Germinal center (tissue), 1 donor: Measurements from ENCODE around the gene PLCL1.
"Not testable (repeated sequence)": the region's sequence is repeated elsewhere in the genome, so short reads cannot be mapped to it uniquely, and the experiment has no call there.

Source experiments
- DNase-seq: peaks from one replicate; pipeline ENCODE4 v3.0.0; 2012; ENCODE audit warnings: mixed read lengths, low spot score

Gene PLCL1

DNA sequence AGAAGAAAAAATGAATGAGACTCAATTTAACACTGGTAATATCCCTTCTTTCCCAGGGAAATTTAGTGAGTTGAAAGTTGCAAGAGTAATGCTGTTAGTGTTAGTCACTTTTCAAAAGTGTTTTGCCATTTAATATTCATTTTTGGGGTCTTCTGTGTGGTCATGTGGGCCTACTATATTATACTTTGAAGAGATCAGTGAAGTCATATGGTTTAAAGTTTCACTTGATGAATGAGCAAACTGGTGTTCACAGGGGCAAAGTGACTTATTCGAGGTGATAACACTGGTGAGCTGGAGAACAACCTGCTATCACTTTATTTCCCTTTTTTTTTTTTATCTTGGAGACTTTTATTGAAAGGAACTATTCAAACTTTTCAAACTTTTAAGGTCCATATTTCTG is 196.0 kb downstream of the PLCL1 start:
- no peak for DNase-seq

- DNase-seq = no peak
Measured at GRCh38 chr2:198004173-198004572, 199.8 kb downstream of the PLCL1 start.

DNA sequence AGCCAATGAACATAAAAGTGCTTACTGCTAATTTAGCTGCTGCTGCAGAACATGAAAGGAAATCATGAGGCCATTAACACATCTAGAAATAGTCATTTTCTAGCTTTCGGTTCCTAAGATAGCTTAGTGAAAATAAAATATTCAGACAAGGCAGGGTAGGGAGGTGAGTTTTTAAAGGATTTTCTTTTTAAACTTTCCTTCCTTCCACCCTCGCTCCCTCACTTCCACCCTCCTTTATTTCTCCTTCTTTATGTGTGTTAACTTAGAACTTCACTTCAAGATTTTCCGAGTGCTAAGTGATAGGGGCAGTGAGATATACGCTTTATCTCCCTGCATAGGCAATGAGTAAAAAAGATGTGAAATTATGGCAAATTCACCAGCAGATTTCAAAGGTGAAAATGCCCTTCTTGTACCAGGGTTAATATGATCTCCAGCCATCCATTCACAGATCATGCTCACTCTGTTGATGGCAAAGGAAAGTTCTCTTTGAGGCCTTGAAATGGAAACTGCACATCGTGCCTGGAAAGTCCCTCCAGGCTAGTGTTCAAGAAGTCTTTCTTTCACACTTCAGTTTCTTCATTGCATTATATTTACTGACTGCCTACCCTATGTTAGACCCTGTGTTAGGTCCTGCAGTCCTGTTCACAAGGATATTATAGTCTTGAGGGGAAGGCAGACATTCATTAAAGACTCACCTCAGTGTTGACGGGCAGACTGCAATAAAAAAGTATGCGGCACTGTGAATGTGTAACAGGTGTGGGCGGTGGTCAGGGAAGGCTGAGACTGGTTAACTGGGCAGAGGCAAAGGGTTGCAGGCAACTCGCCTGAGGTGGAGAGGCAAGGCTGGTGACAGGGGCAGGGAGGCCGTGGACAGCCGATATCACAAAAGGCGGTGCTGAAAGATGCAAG is 200.8 kb downstream of the PLCL1 start:
- DNase-seq = no peak

GRCh38 chr2:198006733-198007132 is 202.3 kb downstream of the PLCL1 start:
- no peak for DNase-seq

GRCh38 chr2:198008230-198008629 is 203.8 kb downstream of the PLCL1 start:
- DNase-seq = no peak

- no peak for DNase-seq
Measured at GRCh38 chr2:198012025-198012424, 207.6 kb downstream of the PLCL1 start.

DNA sequence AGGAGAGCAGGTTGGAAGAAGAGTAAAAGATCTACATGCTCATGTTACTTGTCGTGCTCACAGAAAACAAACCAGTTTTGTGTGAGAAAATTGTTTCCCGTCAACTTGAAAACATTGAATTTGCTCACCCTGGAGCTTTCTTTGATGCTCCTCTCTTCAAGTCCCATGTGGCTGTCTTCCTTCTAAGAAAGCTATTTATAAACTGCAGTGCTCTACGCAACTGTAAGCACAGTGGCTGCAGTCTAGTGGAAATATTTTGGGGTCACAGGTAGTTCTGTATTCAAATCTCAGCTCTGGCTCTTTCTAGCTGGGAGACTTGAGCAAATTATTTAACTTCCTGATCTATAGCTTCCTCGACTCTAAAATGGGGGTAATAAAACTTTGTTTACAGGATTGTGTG is 211.8 kb downstream of the PLCL1 start:
- no peak for DNase-seq

DNA sequence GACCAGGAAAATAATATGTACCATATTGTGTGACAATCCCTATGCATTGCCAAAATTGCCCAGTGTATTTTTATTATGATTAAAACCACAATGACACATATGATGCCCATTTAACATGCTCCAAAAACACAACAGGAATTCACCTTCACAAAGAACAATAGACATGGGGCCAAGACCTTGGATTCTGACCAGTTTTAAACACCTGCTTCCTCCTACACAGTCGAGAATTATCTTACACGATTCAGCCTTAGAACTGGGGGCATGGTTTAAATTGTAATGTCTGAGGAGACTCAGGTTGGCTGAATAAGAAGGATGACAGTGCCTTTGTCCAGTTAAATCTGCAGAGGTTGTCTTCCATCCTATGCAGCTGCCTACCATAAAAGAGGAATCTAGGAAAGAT is 212.7 kb downstream of the PLCL1 start:
- DNase-seq = no peak

DNA sequence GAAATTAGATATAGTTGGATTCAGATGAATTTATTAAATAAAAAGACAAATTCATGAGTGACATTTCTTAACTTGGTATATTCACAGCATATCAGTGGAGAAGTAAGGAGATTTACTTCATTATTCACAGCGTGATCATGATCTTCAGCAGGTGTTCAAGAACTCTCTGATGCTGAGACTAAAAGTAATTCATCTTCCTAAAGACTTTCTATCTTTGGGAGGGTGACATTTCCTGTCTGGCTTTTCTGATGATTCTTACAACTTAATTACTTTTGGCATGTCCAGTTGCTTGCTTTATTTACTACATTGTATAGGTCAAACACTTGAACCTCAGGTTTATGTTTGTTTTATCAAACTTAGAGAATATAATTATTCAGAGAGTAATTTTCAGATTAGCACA is 224.6 kb downstream of the PLCL1 start:
- no peak for DNase-seq

- DNase-seq = not testable (repeated sequence)
Measured at GRCh38 chr2:198029576-198029975, 225.2 kb downstream of the PLCL1 start.

DNA sequence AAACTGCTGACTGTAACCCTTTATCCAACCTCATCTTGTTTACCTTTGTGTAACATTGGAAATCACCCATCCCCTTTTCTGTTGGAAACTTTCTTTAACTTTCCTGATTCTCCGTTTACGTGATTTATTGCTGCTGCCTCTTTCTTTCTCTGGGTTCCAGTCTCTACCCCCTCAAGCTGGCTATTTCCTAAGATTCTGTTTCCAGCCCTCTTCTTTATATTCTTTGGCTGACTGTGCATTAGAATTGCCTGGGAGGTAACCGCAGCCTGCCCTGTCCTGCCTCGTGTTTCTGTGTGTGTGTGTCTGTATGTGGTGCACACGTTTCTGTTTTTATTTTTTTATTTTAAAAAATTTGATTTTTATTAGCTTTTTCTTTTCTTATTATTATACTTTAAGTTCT is 229.2 kb downstream of the PLCL1 start:
- DNase-seq = no peak

DNA sequence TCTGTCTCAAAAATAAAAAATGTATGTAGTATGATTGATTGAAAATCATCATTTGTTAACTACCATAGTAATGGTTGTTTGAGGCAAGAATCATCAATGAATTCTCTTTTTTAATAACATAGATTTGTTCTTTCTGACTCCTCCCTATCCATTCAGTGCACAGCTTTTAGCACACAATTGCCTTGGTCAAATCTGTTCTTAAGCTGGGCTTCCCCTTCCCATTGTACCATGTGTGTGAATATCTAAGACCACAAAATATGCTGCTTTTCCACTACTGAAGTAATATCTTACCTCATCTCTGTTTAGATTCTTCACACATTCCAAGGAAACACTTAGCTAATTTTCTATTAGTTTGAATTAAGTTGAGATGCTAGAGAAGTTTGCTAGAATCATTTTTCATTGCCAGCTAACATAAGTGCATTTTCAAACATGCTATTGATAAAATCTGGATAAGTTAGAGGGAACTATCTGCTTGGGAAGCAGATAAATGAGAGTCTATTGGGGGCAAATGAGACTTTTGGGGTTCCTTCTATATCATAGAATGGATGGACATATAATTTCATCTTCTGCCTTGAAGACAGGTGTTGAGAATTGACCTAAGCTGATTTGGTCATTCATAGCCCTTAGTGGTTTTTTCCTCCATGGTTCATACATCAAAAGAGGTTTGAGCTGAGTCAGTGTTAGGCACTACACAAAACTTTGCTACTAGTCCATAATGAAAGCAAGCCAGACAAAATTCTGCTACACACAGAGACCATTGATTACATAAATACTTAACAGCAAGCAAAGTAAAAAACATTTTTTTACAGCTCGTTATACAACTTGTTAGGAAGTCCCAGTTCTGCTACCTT is 231.9 kb downstream of the PLCL1 start:
- DNase-seq = no peak

DNA sequence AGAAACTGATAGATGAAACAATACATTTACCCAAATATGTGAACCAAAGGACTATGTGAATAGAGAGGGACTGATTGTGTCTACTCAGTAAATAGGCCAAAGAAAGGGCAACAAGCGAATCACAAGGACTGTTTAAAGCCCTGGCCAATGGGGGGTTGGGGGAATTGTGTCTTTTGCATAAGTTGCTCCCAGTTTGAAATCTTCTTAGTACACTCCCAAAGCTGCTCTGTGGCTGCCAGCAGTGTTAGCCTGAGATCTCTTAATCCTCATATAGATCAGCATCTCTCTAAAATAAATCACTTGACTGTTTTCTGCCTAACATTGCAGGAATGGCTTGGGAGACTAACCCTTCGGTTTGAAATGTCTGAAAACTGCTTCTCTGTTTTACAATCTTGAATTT is 236.4 kb downstream of the PLCL1 start:
- no peak for DNase-seq

DNA sequence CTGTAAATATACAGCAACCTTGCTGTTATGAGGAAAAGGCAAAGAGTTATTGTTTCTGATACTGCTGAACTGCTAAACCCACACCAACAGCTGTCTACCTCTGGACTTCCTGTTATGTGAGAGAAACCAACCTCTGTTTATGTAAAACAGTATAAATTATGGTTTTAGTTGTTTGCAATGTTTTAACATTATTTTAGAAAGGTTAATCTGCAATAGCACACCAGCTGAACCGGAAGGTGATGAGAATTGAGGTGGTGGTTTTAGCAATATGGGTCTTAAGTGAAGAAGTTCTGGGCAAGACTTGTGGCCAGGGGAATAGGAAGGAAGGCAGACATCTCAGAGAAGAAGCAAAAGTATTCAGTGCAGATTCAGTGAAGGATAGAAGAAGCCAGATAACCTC is 237.8 kb downstream of the PLCL1 start:
- no peak for DNase-seq

- no peak for DNase-seq
Measured at GRCh38 chr2:198044777-198045176, 240.4 kb downstream of the PLCL1 start.

GRCh38 chr2:198045227-198045626 is 240.8 kb downstream of the PLCL1 start:
- DNase-seq = no peak

DNA sequence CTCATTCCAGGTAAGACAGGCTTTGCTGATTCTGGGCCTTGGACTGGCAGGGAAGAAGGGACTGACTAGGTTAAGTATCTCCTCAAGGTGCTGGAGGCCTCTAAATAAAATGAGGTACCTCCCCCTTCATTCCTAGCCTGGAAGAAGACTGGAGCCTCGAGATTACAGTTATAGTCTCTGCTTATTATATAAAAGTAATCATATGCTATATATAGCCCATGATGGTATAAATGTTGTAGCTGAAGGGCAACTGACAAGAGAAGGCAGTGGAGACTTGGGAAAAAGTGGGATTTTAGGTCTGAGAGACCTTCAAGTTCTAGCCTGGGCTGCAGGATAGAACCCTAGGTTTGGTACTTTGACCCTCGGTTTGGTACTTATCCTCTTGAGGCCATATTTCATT is 248.3 kb downstream of the PLCL1 start:
- no peak for DNase-seq

DNA sequence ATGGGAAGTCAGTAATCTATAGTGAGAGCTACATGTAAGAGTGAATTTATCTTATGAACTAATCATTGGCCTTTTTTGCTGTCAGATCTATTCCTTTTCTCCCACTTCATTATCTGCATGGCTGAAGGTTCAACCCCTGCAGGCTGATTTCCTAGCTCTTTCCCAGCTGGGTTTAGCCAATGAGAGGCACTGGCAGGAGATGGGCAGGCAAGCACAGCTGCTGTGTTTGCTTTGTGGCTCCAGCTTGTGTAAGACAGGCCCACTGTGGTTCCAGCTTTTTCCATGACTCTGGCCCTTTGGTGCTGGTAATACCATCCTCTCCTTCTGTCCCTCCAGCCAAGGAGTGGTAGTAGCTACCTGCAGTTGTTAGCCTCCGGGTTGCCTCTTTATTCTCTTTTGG is 248.8 kb downstream of the PLCL1 start:
- DNase-seq = no peak

DNA sequence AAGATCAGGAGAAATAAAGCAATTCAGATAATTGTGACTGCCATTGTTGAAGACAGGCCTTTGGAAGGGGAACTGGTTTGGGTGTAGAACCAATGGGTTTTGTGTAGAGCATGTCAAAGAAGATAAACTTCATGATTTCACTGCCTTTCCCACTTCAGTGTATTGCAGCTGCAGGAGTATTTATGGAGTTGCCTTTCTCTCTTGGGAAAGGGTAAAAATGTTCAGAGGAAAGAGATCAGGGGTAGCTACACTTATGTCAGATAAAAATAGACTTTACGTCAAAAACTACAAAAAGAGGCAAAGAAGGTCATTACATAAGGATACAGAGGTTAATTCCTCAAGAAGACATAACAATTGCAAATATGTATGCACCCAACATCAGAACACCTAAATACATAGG is 249.4 kb downstream of the PLCL1 start:
- no peak for DNase-seq

GRCh38 chr2:198054299-198054698 is 249.9 kb downstream of the PLCL1 start:
- no peak for DNase-seq

GRCh38 chr2:198055716-198056115 is 251.3 kb downstream of the PLCL1 start:
- no peak for DNase-seq

DNA sequence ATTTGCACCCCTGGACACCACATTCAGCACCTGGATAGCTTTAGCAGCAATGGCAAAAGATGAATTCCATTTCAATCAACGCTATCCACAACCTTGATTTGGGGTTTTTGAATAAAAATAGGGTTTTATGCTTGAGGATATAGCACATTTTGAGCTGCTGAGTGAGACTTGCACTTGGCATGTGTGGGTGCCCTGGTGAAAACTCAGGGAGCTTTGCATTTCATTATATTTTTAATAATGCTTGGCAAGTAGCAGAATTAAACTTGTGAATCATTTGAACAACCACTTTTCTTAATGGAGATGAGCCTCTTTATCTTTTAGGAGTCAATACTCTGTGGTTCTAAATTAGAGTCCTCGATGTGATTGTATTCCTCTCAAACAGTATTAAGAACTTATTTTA is 252.4 kb downstream of the PLCL1 start:
- no peak for DNase-seq

DNA sequence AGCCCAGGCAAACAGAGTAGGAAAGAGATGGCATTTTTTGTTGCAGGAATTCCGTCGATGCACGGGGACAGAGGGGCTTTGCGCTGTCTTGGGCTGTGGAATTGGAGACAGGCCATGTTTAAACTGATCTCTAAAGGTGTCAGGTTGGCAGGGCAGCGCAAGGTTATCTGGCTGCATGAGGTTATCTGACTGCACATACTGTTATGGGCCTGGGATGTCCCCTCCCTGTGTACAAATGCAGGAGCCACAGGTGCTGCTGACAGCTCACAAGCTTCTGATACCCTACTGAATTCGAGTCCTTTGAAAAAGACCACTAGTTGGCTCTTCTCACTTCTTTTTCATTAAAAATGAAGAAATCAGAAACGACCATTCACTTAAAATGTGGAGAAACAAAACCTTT is 255.4 kb downstream of the PLCL1 start:
- DNase-seq = no peak
